ENCODE results near the gene LTK. TPM values are rescaled to one million over a fixed set of nuclear protein-coding genes. Genes with fewer than 3 reads are reported as not detected.

Gene LTK
- total RNA-seq, 1 experiment from 2014 or later = 5.4 TPM

DNA sequence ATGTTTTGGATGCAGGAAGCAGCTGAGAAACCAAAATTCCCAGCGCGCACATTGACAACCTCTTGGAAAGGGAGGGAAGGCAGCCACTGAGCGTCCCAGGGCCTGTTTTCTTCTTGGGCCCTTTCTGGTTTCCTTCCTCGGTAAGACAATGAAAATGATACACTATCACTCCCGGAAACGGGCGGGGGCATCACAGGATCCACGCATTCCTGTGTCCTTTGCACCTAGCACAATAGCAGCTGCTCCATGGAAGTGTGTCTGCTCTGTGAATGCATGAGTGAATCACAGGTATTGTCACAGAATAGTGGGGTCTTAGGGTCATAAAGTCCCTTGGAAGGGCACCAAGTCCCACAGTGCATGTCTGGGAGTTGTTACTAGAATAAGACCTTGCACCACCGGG is 26.2 kb downstream of the LTK start:
- TF ChIP-seq EZH2 (IDR thresholded peaks at IDR 0.05; ENCODE audit: borderline replicate concordance, low read depth, low read length, poor library complexity, severe bottlenecking) = no peak
- TF ChIP-seq, protein P1, sequence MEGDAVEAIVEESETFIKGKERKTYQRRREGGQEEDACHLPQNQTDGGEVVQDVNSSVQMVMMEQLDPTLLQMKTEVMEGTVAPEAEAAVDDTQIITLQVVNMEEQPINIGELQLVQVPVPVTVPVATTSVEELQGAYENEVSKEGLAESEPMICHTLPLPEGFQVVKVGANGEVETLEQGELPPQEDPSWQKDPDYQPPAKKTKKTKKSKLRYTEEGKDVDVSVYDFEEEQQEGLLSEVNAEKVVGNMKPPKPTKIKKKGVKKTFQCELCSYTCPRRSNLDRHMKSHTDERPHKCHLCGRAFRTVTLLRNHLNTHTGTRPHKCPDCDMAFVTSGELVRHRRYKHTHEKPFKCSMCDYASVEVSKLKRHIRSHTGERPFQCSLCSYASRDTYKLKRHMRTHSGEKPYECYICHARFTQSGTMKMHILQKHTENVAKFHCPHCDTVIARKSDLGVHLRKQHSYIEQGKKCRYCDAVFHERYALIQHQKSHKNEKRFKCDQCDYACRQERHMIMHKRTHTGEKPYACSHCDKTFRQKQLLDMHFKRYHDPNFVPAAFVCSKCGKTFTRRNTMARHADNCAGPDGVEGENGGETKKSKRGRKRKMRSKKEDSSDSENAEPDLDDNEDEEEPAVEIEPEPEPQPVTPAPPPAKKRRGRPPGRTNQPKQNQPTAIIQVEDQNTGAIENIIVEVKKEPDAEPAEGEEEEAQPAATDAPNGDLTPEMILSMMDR (conservative IDR thresholded peaks at IDR 0.05; ENCODE audit: low read depth, low read length) = no peak
- BruUV-seq (replicated peaks) = no TSS peak
- ChIA-PET CTCF (no interaction called here), POLR2A (ENCODE audit: low non-redundant PET) (no interaction called here)
- Histone ChIP-seq H3K4me3 (ENCODE audit: low read depth, low read length, poor library complexity, severe bottlenecking) (no peak overlapping the region), H3K27ac (ENCODE audit: low read depth, low read length, poor library complexity, severe bottlenecking) (no peak overlapping the region), H3K4me1 (ENCODE audit: insufficient read depth, low read length, poor library complexity, severe bottlenecking) (peaks cover under 1% of the 10 kb centered on the region), H3K36me3 (ENCODE audit: insufficient read depth, low read length, poor library complexity, severe bottlenecking) (no peaks in the 10 kb centered on the region), H3K9me3 (ENCODE audit: low read depth, low read length, poor library complexity, severe bottlenecking) (no peaks in the 10 kb centered on the region), H3K27me3 (replicated peaks; ENCODE audit: insufficient read depth, low read depth, low read length, poor library complexity) (no peaks in the 10 kb centered on the region)
- DNase-seq (ENCODE audit: low spot score) = no peak
- intact Hi-C loops (cut with micrococcal nuclease; ENCODE audit: unreplicated experiment) = no loop called here

DNA sequence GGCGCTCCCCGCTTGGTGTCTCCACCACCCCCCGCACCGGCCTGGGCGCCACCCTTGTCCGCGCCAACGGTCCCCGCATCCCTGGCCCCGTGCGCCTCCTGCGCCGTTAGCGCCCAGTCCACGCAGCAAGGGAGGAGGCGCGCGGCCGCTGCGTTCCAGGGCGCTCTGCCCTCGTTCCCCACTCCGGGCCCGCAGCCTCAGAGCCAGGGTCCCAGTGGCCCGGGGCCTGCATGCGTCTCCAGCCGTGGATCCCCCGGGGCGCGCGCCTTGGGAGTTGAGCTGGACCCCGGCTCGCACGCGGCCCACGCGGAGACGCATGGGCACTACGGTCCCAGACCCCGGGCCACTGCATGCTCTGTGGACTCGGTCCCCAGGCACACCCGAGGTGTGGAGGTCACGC is 27.3 kb downstream of the LTK start:
- Histone ChIP-seq H3K9me3 (ENCODE audit: low read depth, low read length, poor library complexity, severe bottlenecking) (no peaks in the 10 kb centered on the region), H3K4me3 (ENCODE audit: low read depth, low read length, poor library complexity, severe bottlenecking) (no peak overlapping the region), H3K27ac (ENCODE audit: low read depth, low read length, poor library complexity, severe bottlenecking) (no peak overlapping the region), H3K36me3 (ENCODE audit: insufficient read depth, low read length, poor library complexity, severe bottlenecking) (peaks cover 3% of the 10 kb centered on the region), H3K4me1 (ENCODE audit: insufficient read depth, low read length, poor library complexity, severe bottlenecking) (no peaks in the 10 kb centered on the region), H3K27me3 (replicated peaks; ENCODE audit: insufficient read depth, low read depth, low read length, poor library complexity) (no peaks in the 10 kb centered on the region)
- TF ChIP-seq, protein P1 (conservative IDR thresholded peaks at IDR 0.05; ENCODE audit: low read depth, low read length) = no peak
- TF ChIP-seq EZH2 (IDR thresholded peaks at IDR 0.05; ENCODE audit: borderline replicate concordance, low read depth, low read length, poor library complexity, severe bottlenecking) = no peak
- BruUV-seq (replicated peaks) = no TSS peak
- DNase-seq (ENCODE audit: low spot score) = no peak
- CTCF ChIA-PET = no interaction called here
- POLR2A ChIA-PET (ENCODE audit: low non-redundant PET) = no interaction called here
- intact Hi-C loops (cut with micrococcal nuclease; ENCODE audit: unreplicated experiment) = no loop called here

DNA sequence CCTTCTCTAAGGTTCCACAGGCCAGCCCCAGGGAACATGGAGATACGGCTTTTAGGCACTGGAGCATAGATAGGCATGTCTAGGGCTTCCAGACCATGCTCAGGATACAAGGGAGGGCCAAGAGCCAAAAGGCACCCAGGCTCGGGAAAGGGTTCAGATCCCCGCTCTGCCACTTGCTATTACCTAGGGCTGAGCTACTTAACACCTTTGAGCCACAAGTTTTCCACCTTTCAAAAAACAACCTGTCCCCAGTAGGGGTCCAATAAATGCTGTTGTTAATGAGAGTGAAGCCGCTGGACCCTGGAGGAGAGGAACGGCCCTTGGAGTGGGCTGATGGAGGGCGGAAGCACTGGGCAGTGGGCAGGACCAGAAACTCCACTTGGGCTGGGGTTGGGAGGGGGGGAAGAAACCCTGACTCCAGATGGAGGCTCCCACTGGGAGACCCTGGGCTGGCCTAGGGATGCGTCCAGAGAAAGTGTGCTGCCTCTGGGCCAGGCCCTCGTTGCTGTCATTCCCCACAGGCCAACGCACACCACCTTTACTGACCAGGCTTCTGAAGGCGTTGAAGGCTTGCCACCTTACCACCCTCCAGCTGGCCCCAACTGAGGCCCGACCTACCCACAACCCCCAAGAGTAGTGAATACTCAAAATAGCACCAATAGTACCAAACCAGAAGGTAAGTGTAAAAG is 28.5 kb downstream of the LTK start:
- no peak for DNase-seq (ENCODE audit: low spot score)
- peaks cover 14% of the 10 kb centered on the region for H3K36me3 ChIP-seq (ENCODE audit: insufficient read depth, low read length, poor library complexity, severe bottlenecking)
- POLR2A ChIA-PET (ENCODE audit: low non-redundant PET) = no interaction called here
- BruUV-seq (replicated peaks) = no TSS peak
- H3K4me3 ChIP-seq (ENCODE audit: low read depth, low read length, poor library complexity, severe bottlenecking) = no peak overlapping the region
- intact Hi-C loops (cut with micrococcal nuclease; ENCODE audit: unreplicated experiment) = no loop called here
- H3K4me1 ChIP-seq (ENCODE audit: insufficient read depth, low read length, poor library complexity, severe bottlenecking) = no peaks in the 10 kb centered on the region
- H3K27me3 ChIP-seq (replicated peaks; ENCODE audit: insufficient read depth, low read depth, low read length, poor library complexity) = no peaks in the 10 kb centered on the region
- TF ChIP-seq EZH2 (IDR thresholded peaks at IDR 0.05; ENCODE audit: borderline replicate concordance, low read depth, low read length, poor library complexity, severe bottlenecking) = no peak
- TF ChIP-seq, protein P1 (conservative IDR thresholded peaks at IDR 0.05; ENCODE audit: low read depth, low read length) = no peak
- CTCF ChIA-PET = no interaction called here
- no peak overlapping the region for H3K27ac ChIP-seq (ENCODE audit: low read depth, low read length, poor library complexity, severe bottlenecking)
- no peaks in the 10 kb centered on the region for H3K9me3 ChIP-seq (ENCODE audit: low read depth, low read length, poor library complexity, severe bottlenecking)
